HG03439 (cell line): Measurements from ENCODE around the gene TEX48.

Experiments
- ATAC-seq: cut with Tn5 transposase; IDR thresholded peaks from one replicate; pipeline ENCODE4 v1.9.1; 2021; ENCODE audit warnings: mild to moderate bottlenecking, moderate library complexity; ENCODE audit not compliant: unreplicated experiment

Gene TEX48

GRCh38 chr9:114669961-114670360 lies 12.0 kb downstream of the TEX48 start:
- no peak for ATAC-seq

DNA sequence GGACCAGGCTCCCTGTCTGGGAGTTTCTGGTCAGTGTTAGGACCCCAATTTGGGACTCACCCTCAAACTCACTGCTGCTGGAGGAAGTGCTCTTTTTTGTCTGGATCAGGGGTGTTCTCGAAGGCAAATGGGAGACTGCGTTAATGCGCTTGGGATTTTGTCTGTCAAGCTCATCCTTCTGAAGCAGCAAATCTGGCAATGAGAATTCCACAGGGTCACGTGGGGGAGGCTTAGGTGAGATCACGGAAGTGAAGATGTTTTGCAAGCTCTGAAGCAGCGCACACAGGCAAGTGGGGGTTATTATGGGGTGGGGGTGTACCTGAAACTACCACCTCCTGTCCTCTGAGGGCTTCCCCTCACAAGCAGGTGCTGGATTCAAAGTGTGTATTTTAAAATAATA lies 13.8 kb downstream of the TEX48 start:
- ATAC-seq, result no peak

- no peak for ATAC-seq
Measured at GRCh38 chr9:114666851-114667250, 15.1 kb downstream of the TEX48 start.

- no peak for ATAC-seq
Measured at GRCh38 chr9:114666401-114666800, 15.6 kb downstream of the TEX48 start.

DNA sequence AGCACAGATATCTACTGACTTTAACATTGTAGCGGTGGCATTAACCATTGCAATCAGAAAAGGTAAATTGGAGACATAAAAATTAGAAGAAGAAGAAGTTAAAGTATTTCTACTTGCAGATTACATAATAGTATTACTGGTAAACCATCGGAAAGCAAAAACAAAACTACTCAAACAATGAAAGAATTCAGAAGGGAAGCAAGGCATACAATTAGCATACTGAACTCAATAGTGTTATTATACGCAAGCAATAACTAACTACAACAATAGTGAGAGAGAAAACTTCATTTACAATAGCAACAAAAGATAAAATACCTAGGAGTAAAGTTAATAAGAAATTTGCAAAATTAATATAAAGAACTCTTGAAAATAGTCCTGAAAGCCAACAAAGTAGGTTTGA lies 17.8 kb downstream of the TEX48 start:
- ATAC-seq, result no peak

DNA sequence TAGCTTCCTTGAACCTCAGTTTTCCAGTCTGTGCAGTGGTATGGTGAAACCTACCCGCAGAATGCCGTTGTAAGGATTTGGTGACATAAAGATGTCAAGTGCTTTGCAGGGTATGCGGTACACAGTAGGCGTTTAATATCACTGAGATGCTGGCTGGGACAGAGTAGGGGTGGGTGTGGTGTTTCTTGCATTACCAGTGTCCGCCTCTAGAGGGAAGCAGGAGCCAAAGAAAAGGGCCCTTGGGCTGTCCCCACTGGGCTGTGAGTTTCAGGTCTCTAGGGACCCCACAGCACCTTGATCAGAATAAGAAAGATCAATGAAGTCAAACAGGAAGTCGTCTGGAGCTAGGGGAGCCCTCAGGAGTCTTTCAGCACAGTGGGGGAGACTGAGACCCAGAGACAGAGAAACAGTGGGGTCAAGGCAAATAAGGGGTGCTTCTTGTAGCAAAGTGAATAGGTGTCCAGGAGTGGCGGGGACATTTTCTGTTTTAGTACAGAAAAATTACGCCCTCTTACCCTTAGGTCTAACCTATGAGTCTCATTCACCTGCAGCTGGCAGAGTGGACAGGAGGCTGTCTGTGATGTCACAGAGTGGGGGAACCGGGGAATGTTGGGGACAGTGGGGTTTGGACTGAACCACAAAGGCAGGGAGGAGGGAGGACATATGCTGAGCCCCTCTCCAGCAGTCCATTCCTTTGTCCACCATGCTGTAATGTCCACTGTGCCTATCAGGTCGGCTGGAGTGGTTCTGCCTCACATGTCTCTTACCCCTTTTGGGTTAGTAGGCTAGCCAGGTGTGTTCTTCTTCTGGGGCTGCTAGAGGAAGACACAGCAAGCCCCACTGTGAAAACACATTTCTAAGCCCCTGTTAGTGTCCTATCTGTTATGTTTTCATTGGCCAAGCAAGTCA lies 19.7 kb downstream of the TEX48 start:
- peak; percentile 73 for ATAC-seq

- no peak for ATAC-seq
Measured at GRCh38 chr9:114657705-114658104, 24.3 kb downstream of the TEX48 start, which contains the start of gene TEX53. Gene TEX53, minus strand, starts transcription at chr9:114657805. Its CDS starts 31 bp downstream, at chr9:114657774.

DNA sequence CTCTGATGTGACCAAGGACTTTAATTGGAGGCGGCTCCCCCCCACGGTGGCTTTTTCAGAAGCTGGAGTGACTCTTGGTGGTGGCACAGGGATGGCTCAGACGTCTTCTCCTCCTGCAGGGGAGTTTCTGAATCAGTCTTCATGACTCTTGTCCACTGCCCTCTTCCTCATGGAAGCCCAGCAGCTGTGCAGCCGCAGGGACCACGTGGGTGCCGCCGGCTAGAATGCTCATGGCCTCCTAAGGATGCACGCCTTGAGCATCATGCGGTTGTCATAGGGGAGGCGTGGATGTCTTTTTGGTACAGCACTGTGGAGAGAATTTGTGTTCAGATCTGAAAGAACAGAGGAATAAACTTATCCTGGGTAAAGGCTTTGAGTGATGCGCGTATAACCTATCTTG lies 25.7 kb downstream of the TEX48 start:
- ATAC-seq, result no peak

DNA sequence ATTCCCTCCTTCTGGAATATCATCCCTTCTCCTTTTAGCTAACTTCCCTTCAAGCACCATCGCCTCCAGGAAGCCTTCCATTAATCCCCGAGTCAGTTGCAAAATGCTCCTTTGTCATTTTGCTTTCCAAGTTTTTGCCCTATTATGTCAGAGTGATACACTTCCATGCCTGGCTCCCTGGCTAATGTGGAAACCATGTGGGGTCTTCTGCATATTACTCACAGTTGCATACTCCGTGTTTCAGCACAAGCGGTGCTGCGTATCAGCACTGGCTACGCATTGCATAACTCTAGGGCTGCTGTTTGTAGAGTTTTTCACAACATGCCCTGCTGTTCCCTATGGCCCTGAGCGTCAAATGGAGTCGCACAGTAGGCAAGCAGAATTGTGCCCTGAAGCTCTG lies 26.3 kb downstream of the TEX48 start:
- ATAC-seq, result no peak

DNA sequence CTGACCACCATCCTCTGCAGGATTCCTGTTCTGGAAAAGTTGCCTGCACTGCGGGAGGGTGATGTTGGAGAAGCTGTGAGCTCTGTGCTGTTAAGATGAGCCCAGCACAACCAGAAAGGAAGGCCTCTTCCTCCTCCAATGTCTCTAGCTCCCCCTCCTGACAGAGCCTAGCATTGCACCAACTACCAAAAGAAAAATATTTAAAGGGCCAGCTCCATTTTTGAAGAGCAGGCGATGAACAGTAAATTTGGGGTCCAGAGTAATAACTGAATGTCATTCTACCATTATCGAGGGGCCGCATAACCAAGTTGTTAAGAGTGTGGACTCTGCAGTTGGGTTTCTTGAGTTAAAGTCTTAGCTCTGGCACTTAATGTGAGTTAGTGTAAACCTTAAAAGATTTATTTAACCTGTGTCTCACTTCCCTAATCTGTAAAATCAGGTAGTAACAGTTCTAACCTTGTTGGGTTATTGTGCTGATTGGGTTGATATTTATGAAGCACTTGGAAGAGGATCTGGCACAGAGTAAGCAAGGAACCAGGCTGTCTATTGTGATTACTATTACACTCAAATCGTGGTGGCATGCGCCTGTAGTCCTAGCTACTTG lies 28.3 kb downstream of the TEX48 start:
- ATAC-seq, result peak; percentile 74

DNA sequence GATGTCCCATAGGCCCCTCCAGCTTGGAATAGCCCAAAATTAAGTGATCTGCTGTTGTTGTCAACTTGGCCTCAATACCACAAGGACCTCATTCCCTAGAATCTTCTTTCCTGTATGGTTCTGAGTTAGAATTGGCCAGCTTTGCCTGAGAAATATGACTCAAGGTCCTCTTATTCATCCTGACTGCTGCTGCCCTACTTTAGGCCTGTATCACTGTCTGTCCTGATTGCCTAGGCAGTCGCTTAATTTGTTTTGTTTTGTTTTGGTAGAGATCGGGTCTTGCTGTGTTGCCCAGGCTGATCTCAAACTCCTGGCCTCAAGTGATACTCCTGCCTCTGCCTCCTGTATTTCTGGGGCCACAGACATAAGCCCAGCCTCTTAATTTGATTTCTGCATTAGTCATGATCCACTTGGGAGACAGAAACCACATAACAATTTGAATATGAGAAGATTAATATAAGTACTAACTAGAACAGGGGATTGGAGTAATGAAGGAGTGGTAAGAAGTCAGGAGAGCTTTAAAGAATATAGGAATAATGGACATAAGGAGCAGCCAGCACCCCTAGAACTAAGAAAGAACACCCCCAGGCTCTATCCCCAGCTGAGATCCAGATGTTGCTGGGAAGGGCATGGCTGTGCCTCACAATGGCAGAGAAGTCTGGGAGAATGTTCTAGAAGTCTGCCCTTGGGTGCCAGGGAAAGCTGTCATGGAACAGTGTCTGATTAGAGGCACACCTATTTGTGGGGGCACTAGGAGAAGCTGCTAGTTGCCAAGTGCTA lies 29.0 kb downstream of the TEX48 start:
- peak; percentile 22 for ATAC-seq

GRCh38 chr9:114643896-114644295 lies 38.1 kb downstream of the TEX48 start:
- no peak for ATAC-seq

- no peak for ATAC-seq
Measured at GRCh38 chr9:114643001-114643400, 39.0 kb downstream of the TEX48 start.

- no peak for ATAC-seq
Measured at GRCh38 chr9:114641967-114642366, 40.0 kb downstream of the TEX48 start.

- ATAC-seq, result no peak
Measured at GRCh38 chr9:114638404-114638803, 43.6 kb downstream of the TEX48 start.

DNA sequence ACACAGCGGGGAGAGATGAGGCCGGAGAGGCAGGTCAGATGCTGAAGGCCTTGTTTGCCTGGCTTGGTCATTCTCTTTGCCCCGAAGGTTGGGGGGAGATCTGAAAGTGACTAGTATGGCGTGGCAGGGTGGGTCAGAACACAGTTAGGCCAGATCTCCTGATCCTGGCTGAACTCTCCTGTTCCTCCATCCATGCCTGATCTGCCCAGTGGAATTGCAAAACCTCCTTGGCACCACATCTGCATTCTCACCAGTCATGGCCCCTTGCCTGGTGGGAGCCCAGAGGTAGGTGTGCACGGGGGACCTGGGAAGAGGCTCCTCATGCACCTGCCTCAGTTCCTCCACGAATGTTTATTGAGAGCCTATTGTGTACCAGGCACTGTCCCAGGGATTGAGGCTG lies 47.6 kb downstream of the TEX48 start:
- no peak for ATAC-seq

- no peak for ATAC-seq
Measured at GRCh38 chr9:114633438-114634089, 48.4 kb downstream of the TEX48 start.

DNA sequence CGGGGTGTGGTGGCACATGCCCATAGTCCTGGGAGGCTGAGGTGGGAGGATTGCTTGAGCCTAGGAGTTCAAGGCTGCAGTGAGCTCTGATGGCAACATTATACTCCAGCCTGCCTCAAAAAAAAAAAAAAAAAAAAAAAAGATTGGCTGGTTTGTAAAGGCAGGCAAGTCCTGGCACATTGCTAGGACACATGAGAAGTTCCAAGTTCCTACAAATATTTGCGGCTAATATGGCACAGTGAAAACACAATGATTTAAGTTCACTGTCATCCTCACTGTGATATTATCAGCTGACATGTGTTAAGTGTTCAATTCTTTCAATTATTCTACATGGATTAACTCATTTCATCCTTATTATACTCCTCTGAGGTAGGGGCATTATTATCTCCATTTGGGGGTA lies 50.8 kb downstream of the TEX48 start:
- ATAC-seq, result no peak

- no peak for ATAC-seq
Measured at GRCh38 chr9:114629563-114630090, 52.4 kb downstream of the TEX48 start.

GRCh38 chr9:114627553-114627952 lies 54.4 kb downstream of the TEX48 start:
- no peak for ATAC-seq
